Effector memory CD4-positive, alpha-beta T cell (primary cell): Measurements from ENCODE around the gene ATP5ME.

Experiments
- DNase-seq, 3 donors: peaks; one replicate each; pipeline ENCODE4 v3.0.0-alpha.2; 2020
- H3K27ac ChIP-seq: 2 replicates; pipeline ENCODE4 v1.7.0; 2013; ENCODE audit warnings: mild to moderate bottlenecking, low read length, moderate library complexity; ENCODE audit not compliant: insufficient read depth, poor library complexity, severe bottlenecking
- H3K27me3 ChIP-seq: replicated peaks from 2 replicates; pipeline ENCODE4 v1.7.0; 2013; ENCODE audit warnings: mild to moderate bottlenecking, low read length; ENCODE audit not compliant: insufficient read depth, control insufficient read depth, poor library complexity, severe bottlenecking
- H3K36me3 ChIP-seq: 2 replicates; pipeline ENCODE4 v1.7.0; 2013; ENCODE audit warnings: mild to moderate bottlenecking, low read length, moderate library complexity; ENCODE audit not compliant: control insufficient read depth, insufficient read depth
- H3K4me1 ChIP-seq: 2 replicates; pipeline ENCODE4 v1.7.0; 2013; ENCODE audit warnings: low read length, mild to moderate bottlenecking; ENCODE audit not compliant: control insufficient read depth, insufficient read depth, poor library complexity, severe bottlenecking
- H3K4me3 ChIP-seq: 2 replicates; pipeline ENCODE4 v1.7.0; 2013; ENCODE audit warnings: low read length, low read depth, mild to moderate bottlenecking; ENCODE audit not compliant: insufficient read depth, poor library complexity, severe bottlenecking
- H3K9me3 ChIP-seq: 2 replicates; pipeline ENCODE4 v1.7.0; 2013; ENCODE audit warnings: mild to moderate bottlenecking, low read length, moderate library complexity; ENCODE audit not compliant: control insufficient read depth

ATP5ME gene

DNA sequence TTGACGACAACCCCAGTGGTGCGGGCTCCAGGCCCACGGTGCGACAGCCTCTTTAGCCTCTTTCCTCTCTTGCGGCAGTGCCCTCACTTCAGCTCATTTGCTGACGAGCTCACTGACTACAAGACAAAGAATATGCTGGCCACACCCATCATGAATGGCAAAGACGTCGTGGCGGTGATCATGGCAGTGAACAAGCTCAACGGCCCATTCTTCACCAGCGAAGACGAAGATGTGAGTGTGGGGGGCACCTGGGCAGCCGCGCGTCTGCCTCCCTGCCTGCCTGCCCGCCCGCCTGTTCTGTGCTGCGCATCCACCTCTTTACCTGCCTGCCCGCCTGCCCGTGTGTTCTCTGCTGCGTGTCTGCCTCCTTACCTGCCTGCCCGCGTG lies 39.5 kb downstream of the ATP5ME start:
- no peak for DNase-seq
- Histone ChIP-seq H3K36me3 (no peaks in the 10 kb centered on the region), H3K9me3 (no peaks in the 10 kb centered on the region), H3K4me1 (no peaks in the 10 kb centered on the region), H3K4me3 (no peak overlapping the region), H3K27me3 (no peaks in the 10 kb centered on the region), H3K27ac (no peak overlapping the region)

DNA sequence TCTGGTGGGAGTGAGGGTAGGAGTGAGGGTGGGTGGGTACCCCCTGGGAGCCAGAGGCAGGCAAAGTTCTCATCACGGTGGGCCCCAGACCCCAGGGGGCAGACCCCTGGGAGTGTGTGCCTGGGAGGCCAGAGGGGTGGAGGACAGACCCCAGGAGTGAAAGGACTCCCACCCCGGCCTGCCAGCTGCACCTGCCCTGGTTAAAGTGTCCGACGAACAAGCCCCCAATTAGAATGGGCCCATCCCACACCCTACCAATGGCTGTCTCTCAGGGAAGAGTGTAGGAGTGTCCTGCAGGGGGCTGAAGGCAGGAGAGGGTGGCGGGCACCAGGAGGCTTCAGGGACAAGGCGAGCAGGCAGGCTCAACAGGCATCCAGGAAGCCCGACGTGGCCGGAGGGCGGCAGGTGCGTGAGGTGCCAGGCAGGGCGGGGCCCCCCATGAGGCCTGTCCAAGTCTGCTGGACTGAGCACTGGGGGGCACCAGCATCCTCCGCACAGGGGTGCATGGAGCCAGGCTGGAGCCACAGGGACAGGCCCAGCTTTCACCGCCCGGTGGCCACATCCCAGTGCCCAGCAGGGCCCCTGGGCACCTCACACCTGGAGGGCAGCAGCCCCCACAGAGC lies 40.0 kb downstream of the ATP5ME start:
- no peaks in the 10 kb centered on the region for H3K27me3 ChIP-seq
- no peaks in the 10 kb centered on the region for H3K4me1 ChIP-seq
- no peaks in the 10 kb centered on the region for H3K36me3 ChIP-seq
- H3K27ac ChIP-seq = no peak overlapping the region
- DNase-seq = no peak
- no peak overlapping the region for H3K4me3 ChIP-seq
- H3K9me3 ChIP-seq = no peaks in the 10 kb centered on the region

DNA sequence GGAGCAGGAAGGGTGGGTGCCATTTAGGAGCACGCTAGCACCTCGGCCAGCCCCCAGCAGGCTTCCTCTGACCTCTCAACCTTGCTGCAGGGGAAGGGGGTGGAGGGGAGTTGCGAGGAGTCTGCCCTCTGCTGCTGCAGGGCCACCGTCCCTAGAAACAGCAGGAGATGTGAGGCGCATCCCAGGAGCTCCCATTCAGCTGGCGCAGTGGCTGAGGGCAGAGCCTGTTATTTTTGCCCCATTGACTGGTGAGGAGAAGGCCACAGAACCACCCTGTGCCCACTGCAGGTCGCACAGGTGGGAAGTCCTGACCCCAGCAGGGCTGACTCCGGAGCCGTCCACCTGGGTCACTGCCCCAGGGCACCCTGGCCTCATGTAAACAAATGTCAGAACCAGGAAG lies 40.7 kb downstream of the ATP5ME start:
- Histone ChIP-seq H3K36me3 (no peaks in the 10 kb centered on the region), H3K4me3 (no peak overlapping the region), H3K4me1 (no peaks in the 10 kb centered on the region), H3K9me3 (no peaks in the 10 kb centered on the region), H3K27ac (no peak overlapping the region), H3K27me3 (no peaks in the 10 kb centered on the region)
- DNase-seq = no peak

DNA sequence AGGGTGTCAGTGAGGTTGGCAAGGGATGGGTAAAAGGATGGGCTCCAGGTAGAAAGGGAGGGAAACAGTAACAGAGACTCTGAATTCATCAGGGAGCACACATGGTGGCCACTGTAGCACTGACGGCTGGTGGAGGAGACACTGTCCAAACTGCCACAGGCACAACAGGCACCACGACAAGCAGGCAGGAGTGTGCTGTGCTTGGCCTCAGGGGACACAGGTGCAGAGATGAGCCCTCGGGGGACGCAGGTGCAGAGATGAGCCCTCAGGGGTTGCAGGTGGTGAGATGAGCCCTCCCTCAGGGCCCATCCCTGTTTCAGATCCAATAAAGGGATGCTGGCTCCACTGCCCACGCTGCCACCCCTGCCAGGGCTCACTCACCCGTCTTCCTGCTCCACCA lies 41.1 kb downstream of the ATP5ME start:
- DNase-seq = no peak
- no peaks in the 10 kb centered on the region for H3K4me1 ChIP-seq
- no peak overlapping the region for H3K27ac ChIP-seq
- no peaks in the 10 kb centered on the region for H3K27me3 ChIP-seq
- no peak overlapping the region for H3K4me3 ChIP-seq
- H3K36me3 ChIP-seq = no peaks in the 10 kb centered on the region
- H3K9me3 ChIP-seq = no peaks in the 10 kb centered on the region

DNA sequence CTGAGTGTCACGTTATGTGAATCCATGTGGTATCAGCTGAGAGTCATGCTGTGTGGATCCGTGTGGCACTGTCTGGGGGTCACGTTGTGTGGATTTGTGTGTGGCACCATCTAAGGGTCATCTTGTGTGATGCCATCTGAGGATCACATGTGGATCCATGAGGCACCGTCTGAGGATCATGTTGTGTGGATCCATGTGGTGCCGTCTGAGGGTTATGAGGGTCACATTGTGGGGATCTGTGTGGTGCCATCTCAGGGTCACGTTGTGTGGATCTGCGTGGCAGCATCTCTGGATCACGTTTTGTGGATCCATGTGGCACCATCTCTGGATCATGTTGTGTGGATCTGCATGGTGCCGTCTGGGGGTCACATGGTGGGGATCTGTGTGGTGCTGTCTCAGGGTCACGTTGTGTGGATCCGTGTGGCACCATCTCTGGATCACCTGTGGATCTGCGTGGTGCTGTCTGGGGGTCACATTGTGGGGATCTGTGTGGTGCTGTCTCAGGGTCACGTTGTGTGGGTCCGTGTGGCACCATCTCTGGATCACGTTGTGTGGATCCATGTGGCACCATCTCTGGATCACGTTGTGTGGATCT lies 41.8 kb downstream of the ATP5ME start:
- H3K27ac ChIP-seq = no peak overlapping the region
- no peaks in the 10 kb centered on the region for H3K9me3 ChIP-seq
- H3K4me3 ChIP-seq = no peak overlapping the region
- DNase-seq = no peak
- no peaks in the 10 kb centered on the region for H3K4me1 ChIP-seq
- H3K27me3 ChIP-seq = no peaks in the 10 kb centered on the region
- H3K36me3 ChIP-seq = no peaks in the 10 kb centered on the region

DNA sequence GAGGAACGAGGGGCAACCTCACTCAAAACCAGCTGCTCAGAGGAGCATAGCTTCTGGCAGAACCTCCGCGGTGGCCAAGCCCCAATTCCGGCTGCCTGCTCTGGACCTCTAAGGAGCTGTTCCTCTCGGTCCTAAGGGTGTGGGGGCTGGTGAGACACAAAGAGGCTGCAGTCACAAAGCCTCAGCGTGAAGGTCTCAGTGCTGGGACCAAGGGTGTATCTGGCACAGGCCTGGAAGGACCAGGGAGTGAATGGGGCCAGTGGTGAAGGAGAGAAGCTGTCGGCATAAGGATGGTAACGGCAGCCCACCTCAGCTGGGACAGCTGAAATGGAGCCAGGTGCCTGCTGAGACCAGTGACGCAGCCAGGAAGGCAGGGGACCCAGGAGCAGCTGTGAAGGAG lies 43.4 kb downstream of the ATP5ME start:
- no peak for DNase-seq
- Histone ChIP-seq H3K27me3 (no peaks in the 10 kb centered on the region), H3K27ac (no peak overlapping the region), H3K4me3 (no peak overlapping the region), H3K36me3 (no peaks in the 10 kb centered on the region), H3K9me3 (no peaks in the 10 kb centered on the region), H3K4me1 (no peaks in the 10 kb centered on the region)

DNA sequence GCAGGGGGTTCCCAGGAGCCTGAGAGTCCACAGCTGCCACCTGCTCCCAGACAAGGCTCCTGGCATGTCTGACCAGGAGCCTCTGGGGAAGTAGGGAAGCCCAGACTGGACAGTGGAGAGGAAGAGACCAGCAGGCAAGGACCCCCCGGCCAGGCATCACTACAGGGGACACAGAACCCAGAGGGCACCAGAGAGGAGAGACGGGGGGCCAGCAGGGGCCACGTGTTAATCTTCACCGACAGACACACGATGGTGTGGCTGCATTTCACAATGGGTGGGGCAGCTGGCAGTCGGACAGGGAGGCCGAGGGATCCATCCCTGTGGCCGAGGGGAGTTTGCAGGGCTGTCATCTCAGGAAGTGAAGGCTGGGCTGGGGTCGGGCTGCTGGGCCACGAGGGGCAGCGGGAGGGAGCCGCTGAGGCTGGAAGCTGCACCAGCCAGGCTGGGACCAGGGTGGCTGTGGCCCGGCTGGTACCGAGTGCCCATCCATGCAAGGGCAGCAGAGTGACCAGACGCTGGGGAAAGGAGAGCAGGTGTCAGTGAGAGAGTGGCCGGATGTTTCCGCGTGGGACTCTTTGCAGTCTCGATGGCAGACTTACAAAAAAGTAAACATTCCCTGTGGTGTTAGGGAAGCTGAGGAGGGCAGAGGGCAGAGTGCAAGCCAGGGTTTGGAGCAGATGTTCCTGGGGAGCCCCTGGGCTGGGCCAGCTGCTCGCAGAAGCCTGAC lies 44.0 kb downstream of the ATP5ME start:
- H3K27me3 ChIP-seq = no peaks in the 10 kb centered on the region
- DNase-seq = no peak
- H3K27ac ChIP-seq = no peak overlapping the region
- no peak overlapping the region for H3K4me3 ChIP-seq
- no peaks in the 10 kb centered on the region for H3K9me3 ChIP-seq
- no peaks in the 10 kb centered on the region for H3K36me3 ChIP-seq
- H3K4me1 ChIP-seq = no peaks in the 10 kb centered on the region

DNA sequence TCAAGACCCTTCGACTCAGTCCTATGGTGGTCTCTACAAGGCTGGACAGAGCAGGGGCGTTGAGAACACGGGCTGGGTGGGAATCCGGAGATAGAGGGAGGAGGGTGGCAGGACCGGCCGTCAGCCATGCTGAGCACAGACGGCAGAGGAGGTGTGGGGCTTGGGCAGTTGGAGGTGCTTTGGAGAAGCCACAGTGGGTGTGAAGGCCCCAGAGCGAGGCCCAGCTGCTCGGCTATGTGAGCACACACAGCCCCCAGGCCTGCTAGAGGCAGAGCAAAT lies 44.5 kb downstream of the ATP5ME start:
- Histone ChIP-seq H3K4me3 (no peak overlapping the region), H3K27me3 (no peaks in the 10 kb centered on the region), H3K27ac (no peak overlapping the region), H3K36me3 (no peaks in the 10 kb centered on the region), H3K4me1 (no peaks in the 10 kb centered on the region), H3K9me3 (no peaks in the 10 kb centered on the region)
- no peak for DNase-seq

DNA sequence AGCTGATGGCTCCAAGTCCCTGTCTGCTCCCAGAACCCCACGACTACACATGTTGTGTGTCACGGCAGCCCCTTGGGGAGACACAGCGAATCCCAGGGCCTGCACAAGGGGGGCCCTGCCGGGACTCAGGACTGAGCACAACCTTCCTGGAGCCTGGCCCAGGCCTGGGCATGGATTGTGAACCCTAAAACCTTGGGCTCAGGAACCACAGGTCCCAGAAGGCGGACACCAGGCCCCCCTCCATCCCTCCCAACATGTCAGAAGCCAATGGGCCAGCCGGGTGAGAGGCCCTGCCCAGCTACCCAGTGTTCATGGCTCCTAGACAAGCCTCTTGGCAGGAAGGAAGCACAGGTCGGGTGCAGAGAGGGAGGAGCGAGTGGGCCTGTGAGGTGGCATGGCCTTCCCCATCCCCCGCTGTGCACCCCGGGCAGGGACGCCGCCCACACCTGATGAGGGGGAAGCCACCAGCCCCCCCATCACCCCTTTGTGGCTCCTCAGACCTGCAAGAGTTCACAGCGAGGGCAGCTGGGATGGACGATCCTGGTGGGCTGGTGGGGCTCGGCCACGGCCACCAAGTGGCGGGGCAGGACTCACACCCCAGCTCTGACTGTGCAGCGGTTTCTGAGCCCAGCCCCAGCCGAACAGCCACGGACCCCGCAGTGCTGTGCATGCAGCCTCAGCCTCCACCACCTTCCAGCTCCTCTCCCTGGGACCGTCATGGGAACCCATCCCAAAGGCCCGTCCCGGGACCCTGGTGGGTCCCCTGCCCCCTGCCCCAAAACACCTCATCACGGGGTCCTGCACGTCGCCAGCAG lies 45.0 kb downstream of the ATP5ME start:
- H3K4me3 ChIP-seq = no peak overlapping the region
- H3K9me3 ChIP-seq = no peaks in the 10 kb centered on the region
- H3K36me3 ChIP-seq = no peaks in the 10 kb centered on the region
- H3K4me1 ChIP-seq = no peaks in the 10 kb centered on the region
- no peaks in the 10 kb centered on the region for H3K27me3 ChIP-seq
- DNase-seq = no peak
- no peak overlapping the region for H3K27ac ChIP-seq

DNA sequence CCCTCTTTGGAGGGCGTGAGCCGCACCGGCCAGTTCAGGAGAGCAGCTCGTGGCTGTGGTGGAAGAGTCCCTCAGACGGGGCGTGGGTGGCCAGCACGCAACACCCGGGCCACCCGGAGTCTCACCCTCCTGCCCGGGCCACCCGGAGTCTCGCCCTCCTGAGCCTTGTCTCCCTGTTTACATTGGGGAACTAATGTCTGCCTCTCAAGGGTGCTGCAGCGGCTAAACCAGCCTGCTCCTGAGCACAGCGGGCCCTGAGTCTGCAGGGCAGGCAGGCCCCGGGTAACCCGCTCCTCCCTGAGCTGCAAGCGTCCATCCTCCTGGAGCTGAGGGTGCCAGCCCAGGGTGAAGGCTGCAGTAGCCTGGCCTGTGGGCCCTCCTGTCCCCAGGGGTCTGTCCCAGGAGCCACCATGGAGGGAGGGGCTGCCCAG lies 45.8 kb downstream of the ATP5ME start:
- no peaks in the 10 kb centered on the region for H3K9me3 ChIP-seq
- no peak for DNase-seq
- no peak overlapping the region for H3K27ac ChIP-seq
- H3K4me1 ChIP-seq = no peaks in the 10 kb centered on the region
- no peaks in the 10 kb centered on the region for H3K27me3 ChIP-seq
- H3K36me3 ChIP-seq = no peaks in the 10 kb centered on the region
- no peak overlapping the region for H3K4me3 ChIP-seq
